ENCODE data around the gene GFY.

GFY gene, protein sequence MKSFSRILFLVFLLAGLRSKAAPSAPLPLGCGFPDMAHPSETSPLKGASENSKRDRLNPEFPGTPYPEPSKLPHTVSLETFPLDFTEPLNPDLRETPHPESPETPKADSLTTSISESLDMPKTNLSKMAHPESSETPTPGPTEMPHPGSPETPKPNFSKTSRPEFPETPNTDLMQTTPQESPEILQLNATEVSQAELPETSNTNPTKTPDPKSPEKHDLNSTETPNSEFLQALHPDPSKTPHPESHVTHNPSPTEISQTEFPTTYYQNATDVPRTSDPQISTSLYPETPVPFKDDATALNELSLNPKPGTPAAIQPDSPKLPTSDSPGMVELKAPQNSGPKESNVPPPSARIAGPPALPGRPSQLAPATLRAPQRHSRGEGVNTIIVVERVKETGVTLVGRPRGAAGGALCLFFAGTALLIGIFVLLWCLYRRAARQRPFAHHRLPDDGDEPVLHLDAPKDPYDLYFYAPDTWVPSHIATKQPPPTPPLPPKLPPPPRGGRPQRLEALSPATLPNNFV

GRCh38 chr19:49425178-49425577 lies at the start of gene GFY:
Gene GFY, plus strand, starts transcription at chr19:49425388. Its CDS starts 1,043 bp downstream, at chr19:49426431.
- no peak within 1 kb of the TSS for H3K4me3 ChIP-seq (ENCODE audit: low read length in 2 of 2)
- no peaks in the 10 kb centered on the region for H3K36me3 ChIP-seq (ENCODE audit: control insufficient read depth in 2 of 2, insufficient read depth in 2 of 2, low read length in 2 of 2)
- H3K27me3 ChIP-seq (ENCODE audit: control insufficient read depth in 1 of 2, insufficient read depth in 2 of 2, low read length in 2 of 2), result peaks cover 79 to 80% of the 10 kb centered on the region in 2 donors
- H3K9me3 ChIP-seq (ENCODE audit: control insufficient read depth in 2 of 2, low read length in 2 of 2), result no peaks in the 10 kb centered on the region
- peaks cover 26% of the 10 kb centered on the region for H3K4me1 ChIP-seq (ENCODE audit: control insufficient read depth, insufficient read depth, low read length)
- no peak within 1 kb of the TSS for H3K9ac ChIP-seq (ENCODE audit: low read length in 2 of 2)
- no peak within 1 kb of the TSS for H3K27ac ChIP-seq (ENCODE audit: low read length)

- no peak overlapping the region for H3K9ac ChIP-seq (ENCODE audit: low read length in 2 of 2)
- H3K27ac ChIP-seq (ENCODE audit: low read length), result no peak overlapping the region
- peaks cover 3 to 5% of the 10 kb centered on the region in 2 donors for H3K9me3 ChIP-seq (ENCODE audit: control insufficient read depth in 2 of 2, low read length in 2 of 2)
- no peaks in the 10 kb centered on the region for H3K27me3 ChIP-seq (ENCODE audit: control insufficient read depth in 1 of 2, insufficient read depth in 2 of 2, low read length in 2 of 2)
- H3K36me3 ChIP-seq (ENCODE audit: control insufficient read depth in 2 of 2, insufficient read depth in 2 of 2, low read length in 2 of 2), result no peaks in the 10 kb centered on the region
- no peak overlapping the region for H3K4me3 ChIP-seq (ENCODE audit: low read length in 2 of 2)
- H3K4me1 ChIP-seq (ENCODE audit: control insufficient read depth, insufficient read depth, low read length), result no peaks in the 10 kb centered on the region
Measured at GRCh38 chr19:49378512-49378911, 46.7 kb upstream of the GFY start.

- Histone ChIP-seq H3K27ac (ENCODE audit: low read length) (no peak overlapping the region), H3K9ac (ENCODE audit: low read length in 2 of 2) (no peak overlapping the region), H3K9me3 (ENCODE audit: control insufficient read depth in 2 of 2, low read length in 2 of 2) (peaks cover 3 to 5% of the 10 kb centered on the region in 2 donors), H3K4me3 (ENCODE audit: low read length in 2 of 2) (no peak overlapping the region), H3K36me3 (ENCODE audit: control insufficient read depth in 2 of 2, insufficient read depth in 2 of 2, low read length in 2 of 2) (no peaks in the 10 kb centered on the region), H3K4me1 (ENCODE audit: control insufficient read depth, insufficient read depth, low read length) (no peaks in the 10 kb centered on the region), H3K27me3 (ENCODE audit: control insufficient read depth in 1 of 2, insufficient read depth in 2 of 2, low read length in 2 of 2) (no peaks in the 10 kb centered on the region)
Measured at GRCh38 chr19:49380391-49380790, 44.8 kb upstream of the GFY start.

DNA sequence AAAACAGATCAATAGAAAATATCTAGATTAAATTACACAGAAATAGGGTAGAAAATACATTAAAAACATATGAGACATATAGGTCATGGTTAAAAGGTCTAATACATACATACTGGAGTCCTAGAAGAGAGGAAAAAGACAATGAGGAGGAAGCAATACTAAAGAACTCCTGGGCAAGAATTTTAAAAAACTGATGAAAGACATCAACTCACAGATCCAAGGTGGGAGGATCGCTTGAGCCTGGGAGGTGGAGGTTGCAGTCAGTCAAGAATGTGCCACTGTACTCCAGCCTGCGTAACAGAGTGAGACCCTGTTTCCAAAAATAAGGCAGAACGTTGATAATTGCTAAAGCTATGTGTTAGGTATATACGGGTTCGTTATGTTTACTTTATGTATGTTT lies 42.5 kb upstream of the GFY start:
- Histone ChIP-seq H3K4me3 (ENCODE audit: low read length in 2 of 2) (no peak overlapping the region), H3K36me3 (ENCODE audit: control insufficient read depth in 2 of 2, insufficient read depth in 2 of 2, low read length in 2 of 2) (no peaks in the 10 kb centered on the region), H3K27ac (ENCODE audit: low read length) (no peak overlapping the region), H3K9me3 (ENCODE audit: control insufficient read depth in 2 of 2, low read length in 2 of 2) (peaks cover 3 to 5% of the 10 kb centered on the region in 2 donors), H3K27me3 (ENCODE audit: control insufficient read depth in 1 of 2, insufficient read depth in 2 of 2, low read length in 2 of 2) (peaks cover 0 to 2% of the 10 kb centered on the region in 2 donors), H3K9ac (ENCODE audit: low read length in 2 of 2) (no peak overlapping the region), H3K4me1 (ENCODE audit: control insufficient read depth, insufficient read depth, low read length) (no peaks in the 10 kb centered on the region)

GRCh38 chr19:49383599-49383998 lies 41.6 kb upstream of the GFY start:
- Histone ChIP-seq H3K4me3 (ENCODE audit: low read length in 2 of 2) (no peak overlapping the region), H3K9me3 (ENCODE audit: control insufficient read depth in 2 of 2, low read length in 2 of 2) (peaks cover 3 to 5% of the 10 kb centered on the region in 2 donors), H3K9ac (ENCODE audit: low read length in 2 of 2) (no peak overlapping the region), H3K36me3 (ENCODE audit: control insufficient read depth in 2 of 2, insufficient read depth in 2 of 2, low read length in 2 of 2) (no peaks in the 10 kb centered on the region), H3K4me1 (ENCODE audit: control insufficient read depth, insufficient read depth, low read length) (no peaks in the 10 kb centered on the region), H3K27ac (ENCODE audit: low read length) (no peak overlapping the region), H3K27me3 (ENCODE audit: control insufficient read depth in 1 of 2, insufficient read depth in 2 of 2, low read length in 2 of 2) (peaks cover 0 to 2% of the 10 kb centered on the region in 2 donors)

DNA sequence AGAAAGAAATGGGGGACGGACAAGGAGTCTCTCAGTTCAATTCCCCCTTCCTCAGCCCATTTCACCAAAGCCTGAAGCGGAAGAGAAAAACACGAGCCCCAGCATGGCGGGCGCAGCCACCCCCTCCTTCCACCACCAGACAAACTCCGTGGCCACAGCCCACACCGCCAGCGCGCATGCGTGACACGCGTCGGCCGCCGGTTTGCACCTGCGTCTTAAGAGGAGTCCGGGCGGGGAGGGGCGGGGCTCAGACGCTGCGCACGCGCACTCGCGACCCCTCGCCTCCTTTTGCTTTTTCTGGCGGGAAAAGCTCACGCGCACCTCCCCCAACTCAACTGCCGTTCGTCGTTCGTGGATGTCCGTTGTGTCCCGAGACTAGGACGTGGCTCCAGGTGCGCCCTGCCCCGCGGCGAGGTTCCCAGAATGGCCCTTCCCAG lies 37.2 kb upstream of the GFY start, which contains the start of gene KASH5:
KASH5 (plus strand) TSS at position 314 of the 437 bp plus-strand sequence. CDS start 2,635 bp downstream, outside the sequence.
- Histone ChIP-seq H3K27ac (ENCODE audit: low read length) (no peak within 1 kb of the TSS), H3K9ac (ENCODE audit: low read length in 2 of 2) (no peak within 1 kb of the TSS), H3K4me1 (ENCODE audit: control insufficient read depth, insufficient read depth, low read length) (no peaks in the 10 kb centered on the region), H3K36me3 (ENCODE audit: control insufficient read depth in 2 of 2, insufficient read depth in 2 of 2, low read length in 2 of 2) (no peaks in the 10 kb centered on the region), H3K27me3 (ENCODE audit: control insufficient read depth in 1 of 2, insufficient read depth in 2 of 2, low read length in 2 of 2) (peaks cover 2 to 11% of the 10 kb centered on the region in 2 donors), H3K9me3 (ENCODE audit: control insufficient read depth in 2 of 2, low read length in 2 of 2) (no peaks in the 10 kb centered on the region), H3K4me3 (ENCODE audit: low read length in 2 of 2) (peak within 1 kb of the TSS in 1 of 2 donors; percentile 15)

DNA sequence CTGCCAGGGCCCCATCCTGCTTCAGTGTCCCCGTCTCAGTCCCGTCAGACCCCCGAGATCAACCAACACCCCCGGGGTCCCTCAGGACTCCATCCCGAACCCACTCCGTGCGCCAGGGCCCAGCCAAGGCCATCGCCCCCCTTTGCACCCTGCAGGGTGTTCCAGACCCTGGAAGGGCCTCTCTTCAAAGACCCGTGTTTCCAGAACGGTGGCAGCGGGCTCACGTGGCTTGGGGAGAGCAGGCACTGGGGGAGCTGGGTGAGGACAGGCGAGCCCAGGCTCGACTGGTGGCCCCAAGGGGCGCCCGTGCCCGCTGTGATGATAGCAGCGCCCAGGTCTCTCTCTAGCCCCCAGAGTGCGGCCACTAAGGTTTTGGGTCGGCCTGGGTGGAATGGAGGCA lies 35.8 kb upstream of the GFY start:
- Histone ChIP-seq H3K9me3 (ENCODE audit: control insufficient read depth in 2 of 2, low read length in 2 of 2) (no peaks in the 10 kb centered on the region), H3K27me3 (ENCODE audit: control insufficient read depth in 1 of 2, insufficient read depth in 2 of 2, low read length in 2 of 2) (peaks cover 10 to 13% of the 10 kb centered on the region in 2 donors), H3K9ac (ENCODE audit: low read length in 2 of 2) (no peak overlapping the region), H3K4me1 (ENCODE audit: control insufficient read depth, insufficient read depth, low read length) (no peaks in the 10 kb centered on the region), H3K36me3 (ENCODE audit: control insufficient read depth in 2 of 2, insufficient read depth in 2 of 2, low read length in 2 of 2) (no peaks in the 10 kb centered on the region), H3K27ac (ENCODE audit: low read length) (no peak overlapping the region), H3K4me3 (ENCODE audit: low read length in 2 of 2) (no peak overlapping the region)

DNA sequence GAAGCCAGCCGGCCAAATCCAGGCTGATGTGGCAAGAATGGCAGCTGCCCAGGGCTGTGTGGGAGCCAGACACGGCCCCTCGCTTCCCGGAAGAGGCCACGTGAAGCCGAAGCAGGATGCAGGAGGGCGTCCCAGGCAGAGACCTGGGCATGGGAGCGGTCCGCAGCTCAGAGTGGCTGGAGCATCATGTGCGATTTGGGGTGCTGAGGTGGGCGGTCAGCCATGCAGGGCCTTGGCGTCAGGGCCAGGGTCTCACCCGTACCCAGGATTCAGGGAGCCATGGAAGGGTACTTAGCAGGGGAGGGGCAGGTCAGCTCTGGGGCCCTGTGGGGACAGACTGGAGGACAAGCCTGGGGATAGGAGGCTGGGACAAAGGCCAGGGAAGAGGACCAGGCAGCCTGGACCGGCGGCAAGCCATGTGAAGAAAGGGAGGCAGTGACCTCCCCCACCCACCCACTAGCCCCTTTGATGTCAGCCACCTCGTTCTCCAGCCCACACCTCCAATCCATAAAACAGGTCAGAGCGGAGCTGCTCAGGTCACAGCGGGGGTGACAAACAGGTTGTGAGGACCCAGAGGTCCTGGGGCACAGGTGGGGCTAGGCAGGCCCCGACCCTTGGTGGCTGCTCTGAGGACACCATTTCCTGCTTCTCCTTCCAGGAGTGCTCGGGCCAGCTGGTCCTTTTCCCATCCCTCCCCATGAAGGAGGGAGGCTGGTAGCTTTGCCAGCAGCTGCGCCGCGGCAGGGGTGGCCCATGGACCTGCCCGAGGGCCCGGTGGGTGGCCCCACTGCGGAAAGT lies 34.9 kb upstream of the GFY start:
- Histone ChIP-seq H3K27me3 (ENCODE audit: control insufficient read depth in 1 of 2, insufficient read depth in 2 of 2, low read length in 2 of 2) (peaks cover 16 to 17% of the 10 kb centered on the region in 2 donors), H3K9me3 (ENCODE audit: control insufficient read depth in 2 of 2, low read length in 2 of 2) (no peaks in the 10 kb centered on the region), H3K9ac (ENCODE audit: low read length in 2 of 2) (no peak overlapping the region), H3K4me3 (ENCODE audit: low read length in 2 of 2) (no peak overlapping the region), H3K27ac (ENCODE audit: low read length) (no peak overlapping the region), H3K4me1 (ENCODE audit: control insufficient read depth, insufficient read depth, low read length) (no peaks in the 10 kb centered on the region), H3K36me3 (ENCODE audit: control insufficient read depth in 2 of 2, insufficient read depth in 2 of 2, low read length in 2 of 2) (no peaks in the 10 kb centered on the region)

DNA sequence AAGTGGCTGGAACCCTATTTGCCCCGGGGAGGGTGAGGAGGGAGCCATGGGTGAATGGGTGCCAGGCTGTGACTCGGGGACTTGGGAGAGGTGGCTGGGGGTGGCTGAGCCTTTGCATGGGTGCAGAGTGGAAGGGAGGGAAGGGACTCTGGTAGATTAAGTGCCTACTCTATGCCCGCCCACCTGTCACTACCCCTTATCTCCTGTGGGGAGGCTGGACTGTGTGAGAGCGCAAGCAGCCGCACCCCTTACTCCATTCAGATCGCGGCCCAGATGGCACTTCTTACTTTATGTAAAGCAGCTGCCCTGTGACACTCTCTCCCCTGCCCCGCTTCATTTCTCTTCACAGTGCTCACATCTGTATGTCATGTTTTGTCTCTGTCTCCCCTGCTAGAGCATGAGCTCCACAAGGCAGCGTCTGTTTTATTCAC lies 34.2 kb upstream of the GFY start:
- H3K4me1 ChIP-seq (ENCODE audit: control insufficient read depth, insufficient read depth, low read length), result no peaks in the 10 kb centered on the region
- no peak overlapping the region for H3K27ac ChIP-seq (ENCODE audit: low read length)
- H3K4me3 ChIP-seq (ENCODE audit: low read length in 2 of 2), result no peak overlapping the region
- H3K9me3 ChIP-seq (ENCODE audit: control insufficient read depth in 2 of 2, low read length in 2 of 2), result no peaks in the 10 kb centered on the region
- H3K27me3 ChIP-seq (ENCODE audit: control insufficient read depth in 1 of 2, insufficient read depth in 2 of 2, low read length in 2 of 2), result peaks cover 16 to 17% of the 10 kb centered on the region in 2 donors
- H3K36me3 ChIP-seq (ENCODE audit: control insufficient read depth in 2 of 2, insufficient read depth in 2 of 2, low read length in 2 of 2), result no peaks in the 10 kb centered on the region
- no peak overlapping the region for H3K9ac ChIP-seq (ENCODE audit: low read length in 2 of 2)

DNA sequence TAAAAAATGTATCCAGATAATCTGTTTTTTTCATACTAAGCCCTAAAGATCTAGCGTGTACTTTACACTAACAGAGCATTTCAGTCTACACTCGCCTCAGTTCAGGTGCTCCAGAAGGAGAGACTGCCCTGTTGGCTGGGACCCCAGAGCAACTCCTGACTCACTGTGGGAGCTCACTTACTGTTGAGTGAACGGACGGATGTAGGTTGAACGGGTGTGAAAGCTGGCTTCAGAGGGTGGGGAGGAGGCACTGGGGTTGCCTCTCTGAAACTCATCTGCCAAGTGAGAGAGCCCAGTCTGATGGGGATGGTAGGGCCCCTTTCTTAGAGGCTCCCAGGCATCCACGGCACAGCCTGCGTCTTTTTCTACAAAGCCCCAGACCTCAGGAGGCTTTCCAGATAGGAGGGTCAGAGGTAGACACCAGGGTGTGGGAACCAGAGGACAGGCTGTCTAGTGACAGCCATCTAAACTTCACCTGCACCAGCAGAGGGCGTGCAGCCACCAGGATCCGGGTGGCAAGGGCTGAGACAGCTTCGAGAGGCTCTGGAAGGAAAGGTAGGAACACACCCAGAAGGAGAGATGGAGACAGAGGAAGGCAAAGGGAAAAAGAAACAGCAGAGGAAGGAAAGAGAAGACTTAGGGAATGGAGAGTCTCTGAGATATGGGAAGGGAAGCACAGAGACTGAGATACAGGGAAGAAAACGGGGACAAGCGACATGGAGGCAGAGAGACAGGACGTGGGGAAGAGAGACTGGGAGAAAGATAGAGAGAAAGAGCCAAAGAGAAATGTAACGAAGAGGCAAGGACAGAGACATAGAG lies 33.4 kb upstream of the GFY start:
- Histone ChIP-seq H3K27ac (ENCODE audit: low read length) (no peak overlapping the region), H3K9ac (ENCODE audit: low read length in 2 of 2) (no peak overlapping the region), H3K4me1 (ENCODE audit: control insufficient read depth, insufficient read depth, low read length) (no peaks in the 10 kb centered on the region), H3K4me3 (ENCODE audit: low read length in 2 of 2) (no peak overlapping the region), H3K27me3 (ENCODE audit: control insufficient read depth in 1 of 2, insufficient read depth in 2 of 2, low read length in 2 of 2) (peaks cover 16 to 21% of the 10 kb centered on the region in 2 donors), H3K9me3 (ENCODE audit: control insufficient read depth in 2 of 2, low read length in 2 of 2) (no peaks in the 10 kb centered on the region), H3K36me3 (ENCODE audit: control insufficient read depth in 2 of 2, insufficient read depth in 2 of 2, low read length in 2 of 2) (no peaks in the 10 kb centered on the region)
